Neuronal stem cell (in vitro differentiated cells): ENCODE results near the gene MTHFD1. TPM values are rescaled to one million over a fixed set of nuclear protein-coding genes. Genes with fewer than 3 reads are reported as not detected.

Source experiments
- DNase-seq: peaks from one replicate; pipeline ENCODE4 v3.0.0-alpha.2; 2013; ENCODE audit warnings: low spot score
- H2AFZ ChIP-seq: one replicate; pipeline ENCODE4 v1.6.1; 2013; ENCODE audit warnings: mild to moderate bottlenecking, low read length, inconsistent platforms
- H2AK5ac ChIP-seq: 2 replicates; pipeline ENCODE4 v1.6.1; 2013; ENCODE audit warnings: low read depth, mild to moderate bottlenecking, inconsistent platforms, low read length, moderate library complexity, mixed read lengths
- H2BK120ac ChIP-seq: 2 replicates; pipeline ENCODE4 v1.6.1; 2013; ENCODE audit warnings: low read depth, mild to moderate bottlenecking, inconsistent platforms, low read length, moderate library complexity, mixed read lengths
- H2BK12ac ChIP-seq: one replicate; pipeline ENCODE4 v1.6.1; 2013; ENCODE audit warnings: low read length, inconsistent platforms
- H2BK15ac ChIP-seq: 2 replicates; pipeline ENCODE4 v1.6.1; 2013; ENCODE audit warnings: mild to moderate bottlenecking, low read length, inconsistent platforms, mixed read lengths
- H2BK5ac ChIP-seq: one replicate; pipeline ENCODE4 v1.6.1; 2013; ENCODE audit warnings: inconsistent platforms, mild to moderate bottlenecking, low read length, moderate library complexity
- H3K14ac ChIP-seq: one replicate; pipeline ENCODE4 v1.6.1; 2013; ENCODE audit warnings: low read length, inconsistent platforms
- H3K18ac ChIP-seq: 2 replicates; pipeline ENCODE4 v1.6.1; 2013; ENCODE audit warnings: low read length, inconsistent platforms
- H3K23ac ChIP-seq: 2 replicates; pipeline ENCODE4 v1.6.1; 2013; ENCODE audit warnings: low read depth, mild to moderate bottlenecking, mixed read lengths, low read length, inconsistent platforms; ENCODE audit not compliant: poor library complexity
- H3K27ac ChIP-seq: replicated peaks from 3 replicates; pipeline ENCODE4 v1.5.1; 2013; ENCODE audit warnings: low read length, inconsistent platforms
- H3K27me3 ChIP-seq, 3 experiments: 2 replicates each; pipeline ENCODE4 v1.6.1; 2013; ENCODE audit warnings: low read length in 3 of 3, mild to moderate bottlenecking in 2 of 3, inconsistent platforms in 1 of 3, low read depth in 1 of 3, mixed read lengths in 1 of 3, moderate library complexity in 1 of 3; ENCODE audit not compliant: control insufficient read depth in 3 of 3, insufficient read depth in 3 of 3
- H3K36me3 ChIP-seq, 2 donors: replicated peaks in 1 of 2; 2 replicates each; pipeline ENCODE4 v1.6.1; 2013; ENCODE audit warnings: low read length in 2 of 2; ENCODE audit not compliant: control insufficient read depth in 2 of 2, insufficient read depth in 2 of 2
- H3K4ac ChIP-seq: 2 replicates; pipeline ENCODE4 v1.6.1; 2013; ENCODE audit warnings: inconsistent platforms, mild to moderate bottlenecking, low read length, moderate library complexity
- H3K4me1 ChIP-seq, 2 donors: 1 replicate in 1 of 2; 2 replicates in 1 of 2; pipeline ENCODE4 v1.6.1; 2013; ENCODE audit warnings: low read length in 2 of 2, low read depth in 1 of 2; ENCODE audit not compliant: control insufficient read depth in 2 of 2, insufficient read depth in 1 of 2
- H3K4me2 ChIP-seq: one replicate; pipeline ENCODE4 v1.6.1; 2013; ENCODE audit warnings: mild to moderate bottlenecking, low read length, inconsistent platforms; ENCODE audit not compliant: insufficient read depth, poor library complexity, severe bottlenecking
- H3K4me3 ChIP-seq, 2 donors: 2 replicates each; pipeline ENCODE4 v1.5.1; 2013; ENCODE audit warnings: low read length in 2 of 2, mild to moderate bottlenecking in 2 of 2, inconsistent platforms in 1 of 2, moderate library complexity in 1 of 2
- H3K79me1 ChIP-seq: one replicate; pipeline ENCODE4 v1.6.1; 2013; ENCODE audit warnings: low read depth, mild to moderate bottlenecking, inconsistent platforms, low read length, moderate library complexity
- H3K9ac ChIP-seq: one replicate; pipeline ENCODE4 v1.6.1; 2013; ENCODE audit warnings: mild to moderate bottlenecking, low read depth, low read length, inconsistent platforms; ENCODE audit not compliant: poor library complexity
- H3K9me3 ChIP-seq, 2 donors: replicated peaks in 1 of 2; 2 replicates each; pipeline versions ENCODE3 to v1.6.1; 2013; ENCODE audit warnings: low read length in 2 of 2, mild to moderate bottlenecking in 2 of 2, inconsistent platforms in 1 of 2, low read depth in 1 of 2, mixed read lengths in 1 of 2, moderate library complexity in 1 of 2; ENCODE audit not compliant: control insufficient read depth in 2 of 2, insufficient read depth in 1 of 2
- H4K8ac ChIP-seq: one replicate; pipeline ENCODE4 v1.6.1; 2013; ENCODE audit warnings: low read depth, mild to moderate bottlenecking, inconsistent platforms, low read length, moderate library complexity
- H4K91ac ChIP-seq: one replicate; pipeline ENCODE4 v1.6.1; 2013; ENCODE audit warnings: low read length, low read depth, mild to moderate bottlenecking, inconsistent platforms; ENCODE audit not compliant: poor library complexity
- WGBS, 2 donors: extraction: QIAGEN DNeasy Blood & Tissue Kit; methylation state at CpG; one replicate each; pipeline ENCODE4 v1.1.7; 2013; ENCODE audit warnings: missing lambda C conversion rate in 2 of 2, mixed read lengths in 1 of 2; ENCODE audit not compliant: insufficient read length in 2 of 2, insufficient replicate concordance in 1 of 2; ENCODE audit errors: extremely low coverage in 2 of 2; 5-methylcytosine and 5-hydroxymethylcytosine counted together
- polyA plus RNA-seq, 2 experiments: library from polyadenylated mRNA; stranded (reverse); fragments of 200-250 nt; gene quantifications; one replicate each; pipeline ENCODE4 v1.2.3, GENCODE V29; 2013

The MTHFD1 gene
- polyA plus RNA-seq (2013, experiment 1 of 2): 44.9 TPM
- polyA plus RNA-seq (2013, experiment 2 of 2): 46.4 TPM

- H3K18ac ChIP-seq: peak within 1 kb of the TSS; percentile 99
- peak within 1 kb of the TSS; percentile 81 for H2BK15ac ChIP-seq
- H2AK5ac ChIP-seq: peak within 1 kb of the TSS; percentile 79
- H2BK5ac ChIP-seq: peak within 1 kb of the TSS; percentile 70
- H3K27me3 ChIP-seq: no peaks in the 10 kb centered on the region
- peaks cover 8 to 10% of the 10 kb centered on the region in 2 donors for H3K4me1 ChIP-seq
- no peaks in the 10 kb centered on the region for H3K79me1 ChIP-seq
- peak within 1 kb of the TSS; percentile 86 to 93 for H3K4me3 ChIP-seq
- no peaks in the 10 kb centered on the region for H3K9me3 ChIP-seq
- H3K4ac ChIP-seq: peak within 1 kb of the TSS; percentile 58
- no peak within 1 kb of the TSS for H2BK12ac ChIP-seq
- peak within 1 kb of the TSS; percentile 91 for H3K27ac ChIP-seq
- no peak within 1 kb of the TSS for H4K91ac ChIP-seq
- WGBS, 2 donors: no CpG with 5 or more reads among the region's 58 CpGs
- peak; percentile 98 for DNase-seq
- H2BK120ac ChIP-seq: peak within 1 kb of the TSS; percentile 30
- peak within 1 kb of the TSS; percentile 93 for H4K8ac ChIP-seq
- H3K4me2 ChIP-seq: peak within 1 kb of the TSS; percentile 95
- peak within 1 kb of the TSS; percentile 93 for H3K9ac ChIP-seq
- peaks cover 0 to 31% of the 10 kb centered on the region in 2 donors for H3K36me3 ChIP-seq
- H2AFZ ChIP-seq: peak within 1 kb of the TSS; percentile 96
- peak within 1 kb of the TSS; percentile 45 for H3K23ac ChIP-seq
- peak within 1 kb of the TSS; percentile 84 for H3K14ac ChIP-seq
Measured at GRCh38 chr14:64387782-64388532, at the start of gene MTHFD1. MTHFD1 (plus strand) TSS chr14:64388353; CDS start chr14:64388428, 75 bp downstream.

- WGBS, 2 donors: no CpG with 5 or more reads among the region's 49 CpGs
- peaks cover 3 to 10% of the 10 kb centered on the region in 2 donors for H3K4me1 ChIP-seq
- peak overlapping the region; percentile 87 for H3K9ac ChIP-seq
- peak overlapping the region; percentile 88 for H2BK5ac ChIP-seq
- no peak overlapping the region for H2AK5ac ChIP-seq
- no peak overlapping the region for H2BK120ac ChIP-seq
- H3K4me2 ChIP-seq: peak overlapping the region; percentile 74
- no peak overlapping the region for H4K8ac ChIP-seq
- no peak overlapping the region for H2BK15ac ChIP-seq
- no peak overlapping the region for H3K4ac ChIP-seq
- peak overlapping the region; percentile 97 for H3K18ac ChIP-seq
- no peak overlapping the region for H3K14ac ChIP-seq
- no peaks in the 10 kb centered on the region for H3K79me1 ChIP-seq
- H2BK12ac ChIP-seq: no peak overlapping the region
- H3K36me3 ChIP-seq: no peaks in the 10 kb centered on the region
- H3K27me3 ChIP-seq: no peaks in the 10 kb centered on the region
- peak overlapping the region; percentile 95 for H2AFZ ChIP-seq
- no peak overlapping the region for H4K91ac ChIP-seq
- DNase-seq: peak; percentile 93
- H3K9me3 ChIP-seq: peaks cover 3 to 14% of the 10 kb centered on the region in 2 donors
- H3K4me3 ChIP-seq: peak overlapping the region; percentile 77 to 86
- H3K27ac ChIP-seq: peak overlapping the region; percentile 98
- peak overlapping the region; percentile 86 for H3K23ac ChIP-seq
Measured at GRCh38 chr14:64338616-64339316, 49.4 kb upstream of the MTHFD1 start.

DNA sequence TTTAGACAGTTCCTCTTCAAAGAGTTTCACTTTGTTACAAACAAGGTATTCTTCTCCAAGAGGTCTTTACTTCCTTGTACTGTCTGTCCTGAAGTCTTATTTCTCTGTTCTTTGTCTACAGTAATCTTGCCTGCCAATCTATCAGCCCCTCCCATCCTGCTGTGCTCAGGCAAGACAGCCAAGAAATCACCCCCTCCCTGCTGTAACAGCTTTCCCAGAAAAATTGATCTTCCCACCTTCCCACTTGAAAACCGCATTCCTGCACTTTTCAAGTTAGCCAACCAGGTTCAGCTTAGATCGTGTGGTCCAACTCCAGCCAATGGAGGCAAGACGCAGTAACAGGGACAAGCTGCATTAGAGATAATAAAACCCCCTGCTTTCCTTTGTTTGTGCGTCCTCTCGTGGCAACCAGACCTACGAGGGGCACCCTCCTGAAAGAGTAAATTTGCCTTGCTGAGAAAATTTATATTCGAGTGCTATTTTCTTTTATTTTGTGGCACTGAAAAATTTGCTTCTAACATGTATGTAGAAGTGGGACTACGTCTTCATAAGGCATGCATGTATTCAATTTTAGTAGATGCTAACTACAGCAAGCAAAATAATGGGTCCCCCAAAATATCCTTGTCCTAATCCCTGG lies 47.5 kb upstream of the MTHFD1 start:
- H3K27me3 ChIP-seq: no peaks in the 10 kb centered on the region
- no peak overlapping the region for H3K4me2 ChIP-seq
- no CpG with 5 or more reads among the region's 8 CpGs for WGBS, 2 donors
- no peak overlapping the region for H4K91ac ChIP-seq
- H2BK12ac ChIP-seq: no peak overlapping the region
- H3K9me3 ChIP-seq: peaks cover 3 to 14% of the 10 kb centered on the region in 2 donors
- H3K27ac ChIP-seq: no peak overlapping the region
- no peak overlapping the region for H4K8ac ChIP-seq
- no peak overlapping the region for H3K23ac ChIP-seq
- H3K79me1 ChIP-seq: no peaks in the 10 kb centered on the region
- H3K4me3 ChIP-seq: no peak overlapping the region
- H2BK5ac ChIP-seq: no peak overlapping the region
- H3K9ac ChIP-seq: no peak overlapping the region
- no peak overlapping the region for H3K4ac ChIP-seq
- no peaks in the 10 kb centered on the region for H3K36me3 ChIP-seq
- no peak overlapping the region for H2AFZ ChIP-seq
- H2BK120ac ChIP-seq: no peak overlapping the region
- H2AK5ac ChIP-seq: no peak overlapping the region
- no peak overlapping the region for H3K18ac ChIP-seq
- DNase-seq: no peak
- H2BK15ac ChIP-seq: no peak overlapping the region
- no peak overlapping the region for H3K14ac ChIP-seq
- H3K4me1 ChIP-seq: peaks cover 3 to 8% of the 10 kb centered on the region in 2 donors
